OCI-LY1 (cell line): Measurements from ENCODE around the gene TRIM43B.
"Not testable (repeated sequence)": the region's sequence is repeated elsewhere in the genome, so short reads cannot be mapped to it uniquely, and the experiment has no call there.

Experiments
- EZH2 ChIP-seq: fragments of 200-600 bp; sonication (generic), shearing (Covaris generic); IDR thresholded peaks from 2 replicates; pipeline ENCODE4 v1.8.0; 2017; ENCODE audit warnings: borderline replicate concordance, mixed run types, mild to moderate bottlenecking, antibody characterized with exemption, low read length, moderate library complexity, mixed read lengths
- TF ChIP-seq, protein P1 (sequence below): fragments of 200-600 bp; sonication (generic), shearing (Covaris generic); IDR thresholded peaks from 2 replicates; pipeline ENCODE4 v1.5.1; 2017; ENCODE audit warnings: mild to moderate bottlenecking, antibody characterized with exemption, low read length, moderate library complexity, mixed read lengths

DNA sequence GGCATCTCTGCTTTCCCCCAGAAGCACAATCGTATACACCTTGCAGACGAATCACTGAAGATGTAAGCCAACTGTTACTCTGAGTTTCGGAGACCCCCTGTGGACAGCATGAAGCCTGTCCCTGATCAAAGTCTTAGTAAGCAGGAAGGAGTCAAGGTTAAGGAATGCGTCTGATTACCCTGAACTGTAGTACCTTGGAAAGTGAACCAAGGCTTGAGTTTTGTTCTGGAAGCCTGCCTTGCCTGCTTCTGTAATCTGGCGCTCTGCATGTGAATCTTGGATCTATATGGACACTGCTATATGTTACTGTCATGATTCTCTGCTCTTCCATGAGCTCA is 48.7 kb downstream of the TRIM43B start:
- TF ChIP-seq, protein P1, sequence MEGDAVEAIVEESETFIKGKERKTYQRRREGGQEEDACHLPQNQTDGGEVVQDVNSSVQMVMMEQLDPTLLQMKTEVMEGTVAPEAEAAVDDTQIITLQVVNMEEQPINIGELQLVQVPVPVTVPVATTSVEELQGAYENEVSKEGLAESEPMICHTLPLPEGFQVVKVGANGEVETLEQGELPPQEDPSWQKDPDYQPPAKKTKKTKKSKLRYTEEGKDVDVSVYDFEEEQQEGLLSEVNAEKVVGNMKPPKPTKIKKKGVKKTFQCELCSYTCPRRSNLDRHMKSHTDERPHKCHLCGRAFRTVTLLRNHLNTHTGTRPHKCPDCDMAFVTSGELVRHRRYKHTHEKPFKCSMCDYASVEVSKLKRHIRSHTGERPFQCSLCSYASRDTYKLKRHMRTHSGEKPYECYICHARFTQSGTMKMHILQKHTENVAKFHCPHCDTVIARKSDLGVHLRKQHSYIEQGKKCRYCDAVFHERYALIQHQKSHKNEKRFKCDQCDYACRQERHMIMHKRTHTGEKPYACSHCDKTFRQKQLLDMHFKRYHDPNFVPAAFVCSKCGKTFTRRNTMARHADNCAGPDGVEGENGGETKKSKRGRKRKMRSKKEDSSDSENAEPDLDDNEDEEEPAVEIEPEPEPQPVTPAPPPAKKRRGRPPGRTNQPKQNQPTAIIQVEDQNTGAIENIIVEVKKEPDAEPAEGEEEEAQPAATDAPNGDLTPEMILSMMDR = not testable (repeated sequence)
- not testable (repeated sequence) for TF ChIP-seq EZH2
